CD4-positive, alpha-beta memory T cell (primary cell): Measurements from ENCODE around the gene HLA-G. TPM values are rescaled to one million over a fixed set of nuclear protein-coding genes. Genes with fewer than 3 reads are reported as not detected.

Source experiments
- CTCF ChIA-PET: fragments of 350-600 bp; sonication (Branson Sonifier 250); formaldehyde crosslinking; loops from one replicate; lab custom pipeline; 2021; ENCODE audit warnings: inconsistent platforms; ENCODE audit not compliant: partially characterized antibody; lab: Charles Lee
- POLR2A ChIA-PET: fragments of 350-600 bp; sonication (Branson Sonifier 250); formaldehyde crosslinking; loops from one replicate; lab custom pipeline; 2021; ENCODE audit not compliant: partially characterized antibody; lab: Charles Lee
- DNase-seq, 5 donors: peaks; one replicate each; pipeline versions ENCODE4 v3.0.0 to v3.0.0-alpha.2; 2020 to 2022; ENCODE audit warnings: mixed read lengths in 1 of 5
- H3K27ac ChIP-seq: one replicate; pipeline ENCODE4 v1.7.0; 2013; ENCODE audit warnings: low read depth, low read length
- H3K27me3 ChIP-seq: 2 replicates; pipeline ENCODE4 v1.7.0; 2013; ENCODE audit warnings: mild to moderate bottlenecking, low read length, moderate library complexity; ENCODE audit not compliant: insufficient read depth
- H3K36me3 ChIP-seq: 2 replicates; pipeline ENCODE4 v1.7.0; 2013; ENCODE audit warnings: mild to moderate bottlenecking, low read length, moderate library complexity; ENCODE audit not compliant: insufficient read depth
- H3K4me1 ChIP-seq: 2 replicates; pipeline ENCODE4 v1.7.0; 2013; ENCODE audit warnings: mild to moderate bottlenecking, low read length, moderate library complexity; ENCODE audit not compliant: insufficient read depth
- H3K4me3 ChIP-seq, 2 donors: one replicate each; pipeline ENCODE4 v1.7.0; 2013; ENCODE audit warnings: low read length in 2 of 2, mild to moderate bottlenecking in 1 of 2
- H3K9me3 ChIP-seq, 2 donors: one replicate each; pipeline ENCODE4 v1.7.0; 2013; ENCODE audit warnings: low read length in 2 of 2, control low read depth in 1 of 2; ENCODE audit not compliant: control insufficient read depth in 1 of 2
- H3K27ac Mint-ChIP-seq, 7 donors: one replicate each; pipeline ENCODE4 v1.8.0; 2020 to 2021; ENCODE audit warnings: mixed read lengths in 7 of 7, mild to moderate bottlenecking in 6 of 7, inconsistent platforms in 3 of 7, moderate library complexity in 3 of 7
- H3K27me3 Mint-ChIP-seq, 2 donors: one replicate each; pipeline ENCODE4 v1.8.0; 2020 to 2021; ENCODE audit warnings: mixed read lengths in 2 of 2
- H3K36me3 Mint-ChIP-seq, 2 donors: one replicate each; pipeline ENCODE4 v1.8.0; 2020 to 2021; ENCODE audit warnings: mixed read lengths in 2 of 2, inconsistent platforms in 1 of 2, mild to moderate bottlenecking in 1 of 2
- H3K4me1 Mint-ChIP-seq, 4 donors: one replicate each; pipeline ENCODE4 v1.8.0; 2020 to 2021; ENCODE audit warnings: mixed read lengths in 4 of 4, mild to moderate bottlenecking in 1 of 4
- H3K4me3 Mint-ChIP-seq, 8 donors: one replicate each; pipeline ENCODE4 v1.8.0; 2020 to 2021; ENCODE audit warnings: mixed read lengths in 8 of 8, mild to moderate bottlenecking in 7 of 8, moderate library complexity in 6 of 8, inconsistent platforms in 3 of 8
- H3K9me3 Mint-ChIP-seq, 8 donors: one replicate each; pipeline ENCODE4 v1.8.0; 2020 to 2021; ENCODE audit warnings: mixed read lengths in 8 of 8, mild to moderate bottlenecking in 5 of 8, inconsistent platforms in 3 of 8, moderate library complexity in 1 of 8
- intact Hi-C: fragments of 100-400 bp; cut with micrococcal nuclease; formaldehyde crosslinking; loops from one replicate; pipeline ENCODE4 v1.15.1; 2023
- polyA plus RNA-seq, 2 donors: library from polyadenylated mRNA; unstranded; fragments of 300-500 nt; fragmentation: Illumina TruSeq; gene quantifications; one replicate each; pipeline ENCODE4 v1.2.3, GENCODE V29; 2021
- total RNA-seq, 2 experiments: library from RNA; stranded (reverse); gene quantifications; one replicate each; pipeline ENCODE4 v1.2.3, GENCODE V29; 2021

Gene HLA-G
- total and polyA plus RNA-seq, 4 experiments from 2014 or later = 0.28 to 4.9 (median 1.3) TPM

GRCh38 chr6:29814379-29815117 lies 13.1 kb upstream of the HLA-G start:
- no peak overlapping the region for H3K27ac ChIP-seq
- no peak overlapping the region for H3K27ac Mint-ChIP-seq

GRCh38 chr6:29815118-29815750 lies 12.4 kb upstream of the HLA-G start:
- H3K4me3 ChIP-seq = no peak overlapping the region
- Mint-ChIP-seq H3K9me3 (no peaks in the 10 kb centered on the region), H3K27ac (no peak overlapping the region), H3K36me3 (no peaks in the 10 kb centered on the region), H3K27me3 (peaks cover 7 to 26% of the 10 kb centered on the region in 2 donors), H3K4me1 (peaks cover 0 to 6% (median 4%) of the 10 kb centered on the region in 4 donors), H3K4me3 (no peak overlapping the region)
- no peak for DNase-seq
- CTCF ChIA-PET = no interaction called here
- intact Hi-C loops = no loop called here
- POLR2A ChIA-PET = no interaction called here
- no peaks in the 10 kb centered on the region for H3K9me3 ChIP-seq
- no peaks in the 10 kb centered on the region for H3K27me3 ChIP-seq
- H3K4me1 ChIP-seq = no peaks in the 10 kb centered on the region
- H3K27ac ChIP-seq = no peak overlapping the region
- H3K36me3 ChIP-seq = no peaks in the 10 kb centered on the region

More at GRCh38 chr6:29814379-29815117, 13.1 kb upstream of the HLA-G start:
- H3K9me3 ChIP-seq = no peaks in the 10 kb centered on the region
- CTCF ChIA-PET = no interaction called here
- no peaks in the 10 kb centered on the region for H3K36me3 ChIP-seq
- no peaks in the 10 kb centered on the region for H3K9me3 Mint-ChIP-seq
- no peaks in the 10 kb centered on the region for H3K4me1 ChIP-seq
- intact Hi-C loops = no loop called here
- POLR2A ChIA-PET = no interaction called here
- peaks cover 7 to 25% of the 10 kb centered on the region in 2 donors for H3K27me3 Mint-ChIP-seq
- DNase-seq = no peak
- H3K36me3 Mint-ChIP-seq = no peaks in the 10 kb centered on the region
- H3K4me3 Mint-ChIP-seq = no peak overlapping the region
- no peak overlapping the region for H3K4me3 ChIP-seq
- H3K27me3 ChIP-seq = no peaks in the 10 kb centered on the region
- peaks cover 0 to 6% (median 4%) of the 10 kb centered on the region in 4 donors for H3K4me1 Mint-ChIP-seq

GRCh38 chr6:29816030-29816429 lies 11.6 kb upstream of the HLA-G start:
- H3K4me3 Mint-ChIP-seq = no peak overlapping the region
- CTCF ChIA-PET = no interaction called here

GRCh38 chr6:29818892-29819291 lies 8.7 kb upstream of the HLA-G start:
- Histone ChIP-seq H3K27me3 (no peaks in the 10 kb centered on the region), H3K27ac (no peak overlapping the region), H3K36me3 (no peaks in the 10 kb centered on the region), H3K9me3 (no peaks in the 10 kb centered on the region), H3K4me3 (no peak overlapping the region), H3K4me1 (no peaks in the 10 kb centered on the region)
- Mint-ChIP-seq H3K9me3 (peaks cover 0 to 2% (median 0%) of the 10 kb centered on the region in 8 donors), H3K36me3 (no peaks in the 10 kb centered on the region), H3K27me3 (peaks cover 16 to 21% of the 10 kb centered on the region in 2 donors), H3K4me1 (peaks cover 0 to 6% (median 3%) of the 10 kb centered on the region in 4 donors), H3K4me3 (no peak overlapping the region), H3K27ac (no peak overlapping the region)
- ChIA-PET CTCF (no interaction called here), POLR2A (no interaction called here)
- intact Hi-C loops = no loop called here
- no peak for DNase-seq

More at GRCh38 chr6:29816030-29816429, 11.6 kb upstream of the HLA-G start:
- no peak overlapping the region for H3K27ac Mint-ChIP-seq
- Histone ChIP-seq H3K27ac (no peak overlapping the region), H3K27me3 (no peaks in the 10 kb centered on the region), H3K4me1 (no peaks in the 10 kb centered on the region), H3K36me3 (no peaks in the 10 kb centered on the region), H3K9me3 (no peaks in the 10 kb centered on the region), H3K4me3 (no peak overlapping the region)
- DNase-seq = no peak
- H3K27me3 Mint-ChIP-seq = peaks cover 9 to 22% of the 10 kb centered on the region in 2 donors
- peaks cover 0 to 6% (median 4%) of the 10 kb centered on the region in 4 donors for H3K4me1 Mint-ChIP-seq
- POLR2A ChIA-PET = no interaction called here
- no peaks in the 10 kb centered on the region for H3K36me3 Mint-ChIP-seq
- intact Hi-C loops = no loop called here
- no peaks in the 10 kb centered on the region for H3K9me3 Mint-ChIP-seq

- intact Hi-C loops = no loop called here
- H3K27me3 ChIP-seq = peaks cover 10% of the 10 kb centered on the region
Measured at GRCh38 chr6:29824144-29824543, 3.5 kb upstream of the HLA-G start.

GRCh38 chr6:29825848-29826247 lies 1.8 kb upstream of the HLA-G start:
- Histone ChIP-seq H3K9me3 (no peaks in the 10 kb centered on the region), H3K27ac (no peak overlapping the region), H3K4me3 (no peak overlapping the region), H3K4me1 (peaks cover 8% of the 10 kb centered on the region), H3K27me3 (peaks cover 10% of the 10 kb centered on the region), H3K36me3 (no peaks in the 10 kb centered on the region)
- DNase-seq = no peak
- intact Hi-C loops = no loop called here
- Mint-ChIP-seq H3K9me3 (peaks cover 0 to 4% (median 0%) of the 10 kb centered on the region in 8 donors), H3K27ac (no peak overlapping the region), H3K27me3 (peaks cover 35 to 37% of the 10 kb centered on the region in 2 donors), H3K4me1 (peaks cover 2 to 16% (median 8%) of the 10 kb centered on the region in 4 donors), H3K4me3 (no peak overlapping the region), H3K36me3 (no peaks in the 10 kb centered on the region)
- ChIA-PET CTCF (interaction anchor here (1.0 kb wide), 2 partner anchors 9 to 88 kb away, joined by 4 to 7 read pairs; no protein-coding TSS in a partner anchor), POLR2A (no interaction called here)

More at GRCh38 chr6:29824144-29824543, 3.5 kb upstream of the HLA-G start:
- no peaks in the 10 kb centered on the region for H3K36me3 Mint-ChIP-seq
- H3K27ac Mint-ChIP-seq = no peak overlapping the region
- peaks cover 23 to 24% of the 10 kb centered on the region in 2 donors for H3K27me3 Mint-ChIP-seq
- H3K27ac ChIP-seq = no peak overlapping the region
- no peak for DNase-seq
- CTCF ChIA-PET = no interaction called here
- H3K36me3 ChIP-seq = no peaks in the 10 kb centered on the region
- peaks cover 0 to 4% (median 0%) of the 10 kb centered on the region in 8 donors for H3K9me3 Mint-ChIP-seq
- H3K9me3 ChIP-seq = no peaks in the 10 kb centered on the region
- no peak overlapping the region for H3K4me3 ChIP-seq
- peaks cover 8% of the 10 kb centered on the region for H3K4me1 ChIP-seq
- POLR2A ChIA-PET = no interaction called here
- H3K4me3 Mint-ChIP-seq = no peak overlapping the region
- peaks cover 2 to 16% (median 8%) of the 10 kb centered on the region in 4 donors for H3K4me1 Mint-ChIP-seq

GRCh38 chr6:29826271-29826670 lies 1.4 kb upstream of the HLA-G start:
- CTCF ChIA-PET = interaction anchor here (1.0 kb wide), 2 partner anchors 9 to 88 kb away, joined by 4 to 7 read pairs; no protein-coding TSS in a partner anchor

More at GRCh38 chr6:29826271-29826670, 1.4 kb upstream of the HLA-G start:
- no peak overlapping the region for H3K27ac ChIP-seq
- peaks cover 2 to 16% (median 8%) of the 10 kb centered on the region in 4 donors for H3K4me1 Mint-ChIP-seq
- peaks cover 0 to 4% (median 0%) of the 10 kb centered on the region in 8 donors for H3K9me3 Mint-ChIP-seq
- no peak for DNase-seq
- H3K9me3 ChIP-seq = no peaks in the 10 kb centered on the region
- peak overlapping the region in 2 of 8 donors; percentile 28 to 45 for H3K4me3 Mint-ChIP-seq
- POLR2A ChIA-PET = no interaction called here
- H3K4me1 ChIP-seq = peaks cover 8% of the 10 kb centered on the region
- H3K27me3 Mint-ChIP-seq = peaks cover 34 to 40% of the 10 kb centered on the region in 2 donors
- no peaks in the 10 kb centered on the region for H3K36me3 ChIP-seq
- no peaks in the 10 kb centered on the region for H3K36me3 Mint-ChIP-seq
- intact Hi-C loops = no loop called here
- H3K4me3 ChIP-seq = no peak overlapping the region
- H3K27ac Mint-ChIP-seq = no peak overlapping the region
- H3K27me3 ChIP-seq = peaks cover 10% of the 10 kb centered on the region
